ENCODE data around the gene XPO1. TPM values are rescaled to one million over a fixed set of nuclear protein-coding genes. Genes with fewer than 3 reads are reported as not detected.

The XPO1 gene
- total and polyA plus RNA-seq, 8 donors = 139 to 349 (median 282) TPM

- Histone ChIP-seq H3K4me3 (peak overlapping the region; percentile 51 to 79), H3K4me1 (peaks cover 19 to 50% of the 10 kb centered on the region in 2 donors), H3K36me3 (peaks cover 0 to 8% of the 10 kb centered on the region in 2 donors), H3K27me3 (no peaks in the 10 kb centered on the region), H3K9me3 (no peaks in the 10 kb centered on the region), H3K27ac (peak overlapping the region; percentile 94 to 98)
- intact Hi-C loops (cut with DNase I) = no loop called here
- ATAC-seq = peak; percentile 69
- DNase-seq = peak; percentile 81 to 92 (median 92)
- TF ChIP-seq, protein P1, sequence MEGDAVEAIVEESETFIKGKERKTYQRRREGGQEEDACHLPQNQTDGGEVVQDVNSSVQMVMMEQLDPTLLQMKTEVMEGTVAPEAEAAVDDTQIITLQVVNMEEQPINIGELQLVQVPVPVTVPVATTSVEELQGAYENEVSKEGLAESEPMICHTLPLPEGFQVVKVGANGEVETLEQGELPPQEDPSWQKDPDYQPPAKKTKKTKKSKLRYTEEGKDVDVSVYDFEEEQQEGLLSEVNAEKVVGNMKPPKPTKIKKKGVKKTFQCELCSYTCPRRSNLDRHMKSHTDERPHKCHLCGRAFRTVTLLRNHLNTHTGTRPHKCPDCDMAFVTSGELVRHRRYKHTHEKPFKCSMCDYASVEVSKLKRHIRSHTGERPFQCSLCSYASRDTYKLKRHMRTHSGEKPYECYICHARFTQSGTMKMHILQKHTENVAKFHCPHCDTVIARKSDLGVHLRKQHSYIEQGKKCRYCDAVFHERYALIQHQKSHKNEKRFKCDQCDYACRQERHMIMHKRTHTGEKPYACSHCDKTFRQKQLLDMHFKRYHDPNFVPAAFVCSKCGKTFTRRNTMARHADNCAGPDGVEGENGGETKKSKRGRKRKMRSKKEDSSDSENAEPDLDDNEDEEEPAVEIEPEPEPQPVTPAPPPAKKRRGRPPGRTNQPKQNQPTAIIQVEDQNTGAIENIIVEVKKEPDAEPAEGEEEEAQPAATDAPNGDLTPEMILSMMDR (IDR thresholded peaks at IDR 0.05) = no peak
Measured at GRCh38 chr2:61536572-61537276, 1.4 kb downstream of the XPO1 start.

DNA sequence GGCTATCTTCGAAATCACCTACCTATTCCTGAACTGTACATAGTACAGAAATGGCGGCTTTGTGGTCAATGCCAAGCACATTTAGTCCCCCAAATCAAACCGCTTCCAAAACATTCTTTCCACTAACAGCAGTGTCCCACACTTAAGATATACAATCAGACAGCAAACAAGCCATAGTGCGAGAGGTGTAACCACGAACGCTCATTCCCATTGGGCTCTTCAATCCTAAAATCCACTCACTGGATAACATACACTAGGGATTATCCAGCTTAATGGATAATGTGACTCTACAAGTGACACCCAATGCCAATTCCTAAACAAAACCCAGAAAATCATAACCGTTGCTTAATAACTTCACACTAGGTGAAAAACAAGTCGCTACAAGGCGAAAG is 2.0 kb downstream of the XPO1 start:
- ATAC-seq (no peak), DNase-seq (peak in 2 of 4 donors; percentile 36 to 39)
- Histone ChIP-seq H3K4me1 (peaks cover 19 to 55% of the 10 kb centered on the region in 2 donors), H3K4me3 (peak overlapping the region; percentile 51 to 79), H3K27ac (peak overlapping the region; percentile 94 to 98), H3K36me3 (peaks cover 0 to 10% of the 10 kb centered on the region in 2 donors), H3K27me3 (no peaks in the 10 kb centered on the region), H3K9me3 (no peaks in the 10 kb centered on the region)
- intact Hi-C loops (cut with DNase I) = no loop called here
- TF ChIP-seq, protein P1 (IDR thresholded peaks at IDR 0.05) = no peak

GRCh38 chr2:61535449-61535848 is 2.7 kb downstream of the XPO1 start:
- peak overlapping the region; percentile 94 to 98 for H3K27ac ChIP-seq
- H3K9me3 ChIP-seq = no peaks in the 10 kb centered on the region
- H3K4me3 ChIP-seq = peak overlapping the region; percentile 51 to 79
- peaks cover 19 to 61% of the 10 kb centered on the region in 2 donors for H3K4me1 ChIP-seq
- H3K27me3 ChIP-seq = no peaks in the 10 kb centered on the region
- TF ChIP-seq, protein P1 (IDR thresholded peaks at IDR 0.05) = no peak
- ATAC-seq = no peak
- no peak for DNase-seq
- intact Hi-C loops (cut with DNase I) = no loop called here
- peaks cover 0 to 10% of the 10 kb centered on the region in 2 donors for H3K36me3 ChIP-seq

DNA sequence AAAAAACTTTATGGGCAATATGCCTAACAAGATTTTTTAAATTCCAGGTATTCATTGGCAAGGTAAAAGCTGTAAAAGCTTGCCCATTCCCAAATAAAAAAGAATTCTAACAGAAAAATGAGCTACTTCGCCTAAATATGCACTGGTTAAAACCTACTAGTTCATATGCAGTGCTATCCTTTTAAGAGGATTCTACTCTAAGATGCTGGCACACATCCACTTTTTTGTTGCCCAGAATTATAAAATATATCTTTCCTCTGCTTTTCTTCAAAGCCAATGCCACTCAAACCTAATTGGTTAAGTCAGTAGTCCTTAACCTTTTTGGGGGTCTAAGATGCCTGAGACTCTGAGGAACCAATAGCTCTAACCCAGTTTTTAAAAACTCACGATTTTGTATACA is 3.2 kb downstream of the XPO1 start:
- Histone ChIP-seq H3K9me3 (no peaks in the 10 kb centered on the region), H3K4me1 (peaks cover 19 to 67% of the 10 kb centered on the region in 2 donors), H3K27ac (peak overlapping the region; percentile 94 to 98), H3K27me3 (no peaks in the 10 kb centered on the region), H3K4me3 (peak overlapping the region in 1 of 2 donors; percentile 79), H3K36me3 (peaks cover 0 to 11% of the 10 kb centered on the region in 2 donors)
- ATAC-seq (no peak), DNase-seq (no peak)
- intact Hi-C loops (cut with DNase I) = no loop called here
- TF ChIP-seq, protein P1 (IDR thresholded peaks at IDR 0.05) = no peak

DNA sequence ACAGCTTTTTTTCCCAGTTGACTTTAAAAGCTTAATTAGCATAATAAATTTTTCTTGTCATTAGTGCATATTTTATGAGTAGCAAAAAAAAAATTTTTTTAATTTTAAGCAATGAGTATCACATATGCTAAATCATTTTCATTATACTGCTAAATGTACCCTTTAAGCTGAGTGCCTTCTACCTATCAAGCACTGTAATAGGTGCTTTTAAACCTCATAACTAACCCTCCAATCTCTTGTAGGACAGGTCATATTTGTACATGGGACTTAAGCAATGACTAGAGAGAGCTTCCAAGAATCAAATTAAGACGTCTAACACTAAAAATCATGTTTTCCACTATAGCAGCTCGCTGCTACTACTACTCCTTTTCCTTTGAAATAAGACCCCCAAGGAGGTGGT is 7.4 kb downstream of the XPO1 start:
- Histone ChIP-seq H3K36me3 (peaks cover 0 to 35% of the 10 kb centered on the region in 2 donors), H3K4me1 (peaks cover 14 to 55% of the 10 kb centered on the region in 2 donors), H3K4me3 (no peak overlapping the region), H3K9me3 (no peaks in the 10 kb centered on the region), H3K27me3 (no peaks in the 10 kb centered on the region), H3K27ac (no peak overlapping the region)
- TF ChIP-seq, protein P1 (IDR thresholded peaks at IDR 0.05) = no peak
- DNase-seq (no peak), ATAC-seq (peak; percentile 60)
- intact Hi-C loops (cut with DNase I) = no loop called here
